WERI-Rb-1 (cell line): ENCODE data around the gene PNRC2.

ENCODE experiments used
- DNase-seq: peaks from one replicate; pipeline ENCODE4 v3.0.0-alpha.2; 2020
- H3K27ac ChIP-seq: fragments of 250-450 bp; sonication (Bioruptor Pico); 2 replicates; pipeline ENCODE4 v1.5.1; 2020; ENCODE audit warnings: mild to moderate bottlenecking, moderate library complexity
- H3K27me3 ChIP-seq: fragments of 250-450 bp; sonication (Bioruptor Pico); 2 replicates; pipeline ENCODE4 v1.5.1; 2021; ENCODE audit warnings: mild to moderate bottlenecking, low read depth, moderate library complexity; ENCODE audit not compliant: insufficient read depth, severe bottlenecking
- H3K36me3 ChIP-seq: fragments of 250-450 bp; sonication (Bioruptor Pico); 2 replicates; pipeline ENCODE4 v1.5.1; 2020; ENCODE audit warnings: mild to moderate bottlenecking, moderate library complexity
- H3K4me3 ChIP-seq: 2 replicates; pipeline ENCODE4 v1.5.1; 2011; ENCODE audit warnings: low read depth, mild to moderate bottlenecking, control low read depth, low read length
- H3K9me3 ChIP-seq: fragments of 250-450 bp; sonication (Bioruptor Pico); 2 replicates; pipeline ENCODE4 v1.5.1; 2021; ENCODE audit warnings: mild to moderate bottlenecking, moderate library complexity; ENCODE audit not compliant: severe bottlenecking
- TF ChIP-seq, protein P1 (sequence below): IDR thresholded peaks from 2 replicates; pipeline ENCODE4 v1.5.1; 2011; ENCODE audit warnings: low read depth, mild to moderate bottlenecking, control low read depth, inconsistent platforms, low read length

Gene PNRC2

DNA sequence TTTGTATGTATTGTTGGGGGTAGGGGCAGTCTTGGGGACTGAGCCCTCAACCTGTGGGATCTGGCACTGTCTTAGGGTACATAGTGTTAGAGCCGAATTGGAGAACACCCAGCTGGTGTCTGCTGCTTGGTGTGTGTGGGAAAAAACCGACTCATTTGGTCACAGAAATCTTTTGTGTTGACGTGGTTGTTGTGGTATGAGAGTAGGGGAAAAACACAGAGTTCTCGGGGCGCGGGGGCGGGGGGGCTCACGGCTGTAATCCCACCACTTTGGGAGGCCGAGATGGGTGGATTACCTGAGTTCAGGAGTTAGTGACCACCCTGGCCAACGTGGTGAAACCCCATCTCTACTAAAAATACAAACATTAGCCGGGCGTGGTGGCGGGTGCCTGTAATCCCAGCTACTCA lies 35.8 kb downstream of the PNRC2 start:
- no peak for DNase-seq
- TF ChIP-seq, protein P1, sequence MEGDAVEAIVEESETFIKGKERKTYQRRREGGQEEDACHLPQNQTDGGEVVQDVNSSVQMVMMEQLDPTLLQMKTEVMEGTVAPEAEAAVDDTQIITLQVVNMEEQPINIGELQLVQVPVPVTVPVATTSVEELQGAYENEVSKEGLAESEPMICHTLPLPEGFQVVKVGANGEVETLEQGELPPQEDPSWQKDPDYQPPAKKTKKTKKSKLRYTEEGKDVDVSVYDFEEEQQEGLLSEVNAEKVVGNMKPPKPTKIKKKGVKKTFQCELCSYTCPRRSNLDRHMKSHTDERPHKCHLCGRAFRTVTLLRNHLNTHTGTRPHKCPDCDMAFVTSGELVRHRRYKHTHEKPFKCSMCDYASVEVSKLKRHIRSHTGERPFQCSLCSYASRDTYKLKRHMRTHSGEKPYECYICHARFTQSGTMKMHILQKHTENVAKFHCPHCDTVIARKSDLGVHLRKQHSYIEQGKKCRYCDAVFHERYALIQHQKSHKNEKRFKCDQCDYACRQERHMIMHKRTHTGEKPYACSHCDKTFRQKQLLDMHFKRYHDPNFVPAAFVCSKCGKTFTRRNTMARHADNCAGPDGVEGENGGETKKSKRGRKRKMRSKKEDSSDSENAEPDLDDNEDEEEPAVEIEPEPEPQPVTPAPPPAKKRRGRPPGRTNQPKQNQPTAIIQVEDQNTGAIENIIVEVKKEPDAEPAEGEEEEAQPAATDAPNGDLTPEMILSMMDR, result no peak

DNA sequence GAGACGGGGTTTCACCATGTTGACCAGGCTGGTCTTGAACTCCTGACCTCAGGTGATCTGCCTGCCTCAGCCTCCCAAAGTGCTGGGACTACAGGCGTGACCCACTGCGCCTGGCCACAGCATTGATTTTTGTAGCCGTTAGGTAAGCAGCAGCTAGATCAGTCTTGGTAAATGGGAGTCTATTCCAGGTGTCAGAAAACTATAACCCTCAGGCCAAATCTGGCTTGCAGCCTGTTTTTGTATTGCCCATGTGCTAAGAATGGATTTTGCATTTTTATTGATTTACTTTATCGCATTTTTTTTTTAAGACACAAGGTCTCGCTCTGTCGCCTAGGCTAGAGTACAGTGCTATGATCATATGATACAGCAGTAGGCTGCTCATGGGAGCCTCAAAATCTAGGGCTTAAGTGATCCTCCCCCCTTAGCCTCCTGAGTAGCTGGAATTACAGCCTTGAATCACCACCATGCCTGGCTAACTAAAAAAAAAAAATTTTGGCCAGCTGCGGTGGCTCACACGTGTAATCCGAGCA lies 37.1 kb downstream of the PNRC2 start:
- H3K4me3 ChIP-seq, result no peak overlapping the region
- H3K9me3 ChIP-seq, result no peaks in the 10 kb centered on the region

More for the DNA sequence above, 35.8 kb downstream of the PNRC2 start:
- H3K36me3 ChIP-seq, result no peaks in the 10 kb centered on the region
- H3K9me3 ChIP-seq, result no peaks in the 10 kb centered on the region
- no peak overlapping the region for H3K27ac ChIP-seq
- H3K4me3 ChIP-seq, result no peak overlapping the region
- H3K27me3 ChIP-seq, result no peaks in the 10 kb centered on the region

DNA sequence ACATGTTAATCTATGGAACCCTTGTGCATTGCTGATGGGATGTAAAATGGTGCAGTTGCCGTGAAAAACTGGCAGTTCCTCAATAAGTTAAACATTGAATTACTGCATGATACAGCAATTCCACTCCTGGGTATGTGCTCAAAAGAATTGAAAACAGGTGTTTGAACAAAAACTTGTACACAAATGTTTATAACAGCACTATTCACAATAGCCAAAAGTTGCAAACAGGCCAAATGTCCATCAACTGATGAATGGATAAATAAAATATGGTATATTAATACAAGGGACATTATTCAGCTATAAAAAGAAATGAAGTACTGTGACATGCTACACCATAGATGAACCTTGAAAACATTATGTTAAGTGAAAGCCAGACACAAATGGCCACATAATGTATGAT lies 38.2 kb downstream of the PNRC2 start:
- Histone ChIP-seq H3K27me3 (no peaks in the 10 kb centered on the region), H3K36me3 (no peaks in the 10 kb centered on the region), H3K9me3 (no peaks in the 10 kb centered on the region), H3K27ac (no peak overlapping the region), H3K4me3 (no peak overlapping the region)
- TF ChIP-seq, protein P1, result no peak
- DNase-seq, result no peak

More for the DNA sequence above, 37.1 kb downstream of the PNRC2 start:
- Histone ChIP-seq H3K27ac (no peak overlapping the region), H3K27me3 (no peaks in the 10 kb centered on the region), H3K36me3 (no peaks in the 10 kb centered on the region)
- no peak for DNase-seq
- TF ChIP-seq, protein P1, result no peak

GRCh38 chr1:23999156-23999671 lies 39.6 kb downstream of the PNRC2 start:
- Histone ChIP-seq H3K27me3 (no peaks in the 10 kb centered on the region), H3K27ac (no peak overlapping the region), H3K9me3 (no peaks in the 10 kb centered on the region), H3K4me3 (no peak overlapping the region), H3K36me3 (no peaks in the 10 kb centered on the region)
- DNase-seq, result no peak
- TF ChIP-seq, protein P1, result no peak

- no peak for DNase-seq
- TF ChIP-seq, protein P1, result no peak
- Histone ChIP-seq H3K9me3 (no peaks in the 10 kb centered on the region), H3K4me3 (no peak overlapping the region), H3K27ac (no peak overlapping the region), H3K27me3 (no peaks in the 10 kb centered on the region), H3K36me3 (no peaks in the 10 kb centered on the region)
These were observed 43.1 kb downstream of the PNRC2 start for GRCh38 chr1:24002695-24003094.
